ENCODE results near the gene MYO18B.
A peak's percentile ranks its signal among the peaks of the same experiment; 100 is the strongest.
"Not testable (repeated sequence)": the region's sequence is repeated elsewhere in the genome, so short reads cannot be mapped to it uniquely, and the experiment has no call there.

The MYO18B gene

DNA sequence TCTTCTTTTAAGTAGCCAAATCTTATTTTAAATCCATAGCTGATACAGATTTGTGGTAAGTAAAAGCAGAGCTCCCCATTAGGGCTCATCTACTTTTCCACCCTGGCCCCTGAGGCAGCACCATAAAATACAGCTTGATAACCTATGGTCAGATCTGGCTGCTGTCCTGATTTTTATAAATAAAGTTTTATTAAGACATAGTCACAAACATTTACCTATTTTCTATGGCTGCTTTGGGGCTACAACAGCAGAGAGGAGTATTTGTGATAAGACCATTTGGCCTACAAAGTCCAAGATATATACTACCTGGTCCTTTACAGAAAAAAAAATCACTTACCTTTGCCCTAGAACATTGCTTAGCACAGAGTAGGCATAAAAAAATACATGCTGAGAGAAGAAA lies 227.3 kb downstream of the MYO18B start:
- no peaks in the 10 kb centered on the region for H3K27me3 ChIP-seq (ENCODE audit: control insufficient read depth, insufficient read depth, low read length)
- H3K36me3 ChIP-seq (ENCODE audit: control insufficient read depth, low read depth, low read length), result no peaks in the 10 kb centered on the region
- no peak overlapping the region for H3K27ac ChIP-seq (ENCODE audit: low read length)
- no peak overlapping the region for H3K4me3 ChIP-seq (ENCODE audit: low read length)
- peaks cover 20% of the 10 kb centered on the region for H3K4me1 ChIP-seq (ENCODE audit: control insufficient read depth, low read depth, low read length)
- no peak overlapping the region for H3K9ac ChIP-seq (ENCODE audit: low read length)
- no peaks in the 10 kb centered on the region for H3K9me3 ChIP-seq (ENCODE audit: control insufficient read depth, low read depth, low read length)

DNA sequence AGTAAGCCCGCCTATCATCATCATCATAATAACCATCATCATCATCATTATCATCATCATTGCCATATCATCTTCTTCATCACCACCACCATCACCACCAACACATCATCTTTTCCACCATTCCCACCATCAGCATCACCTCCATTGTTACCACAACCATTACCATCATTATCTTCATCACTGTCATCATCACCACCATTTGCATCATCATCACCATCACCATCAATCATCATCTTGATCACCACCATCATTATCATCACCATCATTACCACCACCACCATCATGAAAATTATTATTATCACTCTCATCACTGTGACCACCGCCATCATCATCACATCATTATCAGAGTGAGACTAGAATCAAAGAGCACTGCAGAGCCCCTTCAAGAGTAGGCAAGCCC lies 227.9 kb downstream of the MYO18B start:
- no peak overlapping the region for H3K27ac ChIP-seq (ENCODE audit: low read length)
- no peaks in the 10 kb centered on the region for H3K36me3 ChIP-seq (ENCODE audit: control insufficient read depth, low read depth, low read length)
- H3K9me3 ChIP-seq (ENCODE audit: control insufficient read depth, low read depth, low read length), result no peaks in the 10 kb centered on the region
- no peak overlapping the region for H3K4me3 ChIP-seq (ENCODE audit: low read length)
- peaks cover 20% of the 10 kb centered on the region for H3K4me1 ChIP-seq (ENCODE audit: control insufficient read depth, low read depth, low read length)
- no peaks in the 10 kb centered on the region for H3K27me3 ChIP-seq (ENCODE audit: control insufficient read depth, insufficient read depth, low read length)
- no peak overlapping the region for H3K9ac ChIP-seq (ENCODE audit: low read length)

DNA sequence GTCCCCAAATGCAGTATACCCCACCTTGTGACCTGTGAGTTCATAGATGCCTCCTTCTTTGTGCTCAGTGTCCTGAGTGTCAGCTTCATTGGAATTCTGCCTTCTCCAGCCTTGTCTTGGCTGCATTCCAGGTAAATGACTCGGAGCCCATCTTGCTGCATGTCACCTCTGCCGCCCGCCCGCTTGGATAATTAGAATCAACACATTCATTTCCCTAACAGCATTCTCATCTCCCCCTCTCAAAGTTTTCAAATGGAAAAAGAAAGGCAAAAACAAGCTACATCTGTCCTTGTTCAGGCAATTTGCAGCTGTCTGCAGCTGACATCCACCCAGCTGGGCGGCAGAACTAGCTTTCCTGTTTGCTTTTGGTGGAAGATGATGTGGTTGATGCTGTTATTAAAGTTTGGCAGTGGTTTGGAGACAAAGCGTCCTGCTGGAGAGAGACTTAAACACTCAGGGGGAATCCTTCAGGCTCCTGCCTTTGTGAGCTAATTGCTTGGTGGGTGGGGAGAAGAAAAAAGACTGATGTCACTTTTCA lies 228.5 kb downstream of the MYO18B start:
- H3K9ac ChIP-seq (ENCODE audit: low read length), result peak overlapping the region; percentile 2
- no peaks in the 10 kb centered on the region for H3K27me3 ChIP-seq (ENCODE audit: control insufficient read depth, insufficient read depth, low read length)
- H3K9me3 ChIP-seq (ENCODE audit: control insufficient read depth, low read depth, low read length), result no peaks in the 10 kb centered on the region
- peak overlapping the region; percentile 1 for H3K27ac ChIP-seq (ENCODE audit: low read length)
- peak overlapping the region; percentile 2 for H3K4me3 ChIP-seq (ENCODE audit: low read length)
- no peaks in the 10 kb centered on the region for H3K36me3 ChIP-seq (ENCODE audit: control insufficient read depth, low read depth, low read length)
- peaks cover 20% of the 10 kb centered on the region for H3K4me1 ChIP-seq (ENCODE audit: control insufficient read depth, low read depth, low read length)

DNA sequence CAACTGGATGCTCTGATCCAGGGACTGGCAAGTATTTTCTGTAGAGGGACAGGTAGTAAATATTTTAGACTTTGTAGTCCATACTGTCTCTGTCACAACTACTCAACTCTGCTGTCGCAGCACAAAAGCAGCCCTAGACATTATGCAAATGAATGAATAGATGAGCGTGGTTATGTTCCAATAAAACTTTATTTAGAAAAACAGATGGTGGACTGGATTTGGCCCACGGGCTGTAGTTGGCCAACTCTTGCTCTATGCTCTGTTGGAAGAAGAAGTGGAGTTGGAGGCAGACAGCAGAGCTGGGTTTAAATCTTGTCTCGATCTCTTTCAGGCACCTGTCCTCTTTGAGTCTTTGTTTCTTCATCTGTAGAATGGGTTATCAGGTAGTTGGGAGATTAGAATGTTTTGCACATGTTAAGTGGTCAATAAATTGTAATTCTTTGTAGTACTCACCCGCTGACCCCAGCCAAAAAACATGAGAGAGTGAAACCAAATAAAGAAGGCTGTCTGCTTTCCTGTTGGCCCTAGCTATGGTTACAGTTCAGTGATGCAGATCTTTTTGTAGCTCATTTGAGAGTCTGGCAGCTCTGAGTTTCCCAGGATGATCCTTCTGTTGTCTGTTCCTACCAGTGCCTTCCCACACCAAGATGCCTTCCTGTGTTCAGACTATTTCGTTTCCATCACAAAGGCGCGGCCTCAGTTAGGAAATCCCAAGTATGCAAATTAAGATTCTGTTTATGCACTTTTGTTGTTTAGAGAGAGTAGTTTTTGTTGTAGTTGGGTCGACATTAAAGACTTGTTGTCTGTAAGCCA lies 229.2 kb downstream of the MYO18B start:
- no peaks in the 10 kb centered on the region for H3K27me3 ChIP-seq (ENCODE audit: control insufficient read depth, insufficient read depth, low read length)
- no peaks in the 10 kb centered on the region for H3K36me3 ChIP-seq (ENCODE audit: control insufficient read depth, low read depth, low read length)
- peak overlapping the region; percentile 4 for H3K4me3 ChIP-seq (ENCODE audit: low read length)
- peaks cover 20% of the 10 kb centered on the region for H3K4me1 ChIP-seq (ENCODE audit: control insufficient read depth, low read depth, low read length)
- no peaks in the 10 kb centered on the region for H3K9me3 ChIP-seq (ENCODE audit: control insufficient read depth, low read depth, low read length)
- H3K27ac ChIP-seq (ENCODE audit: low read length), result peak overlapping the region; percentile 11
- H3K9ac ChIP-seq (ENCODE audit: low read length), result peak overlapping the region; percentile 6

DNA sequence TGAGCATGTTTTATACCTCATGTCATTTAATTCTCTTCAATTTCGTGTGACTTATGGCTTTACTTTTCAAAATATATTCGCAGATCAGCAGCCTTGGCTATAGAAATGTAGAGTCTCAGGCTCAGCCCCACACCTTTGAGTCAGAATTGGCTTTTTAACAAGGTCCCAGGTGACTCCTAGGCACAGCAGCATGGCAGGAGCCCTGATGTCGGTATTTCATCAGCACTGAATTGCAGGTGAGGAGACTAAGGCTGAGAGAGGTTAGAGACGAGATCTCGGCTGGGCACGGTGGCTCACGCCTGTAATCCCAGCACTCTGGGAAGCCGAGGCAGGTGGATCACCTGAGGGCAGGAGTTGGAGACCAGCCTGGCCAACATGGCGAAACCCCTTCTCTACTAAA lies 230.4 kb downstream of the MYO18B start:
- H3K4me3 ChIP-seq (ENCODE audit: low read length), result no peak overlapping the region
- no peaks in the 10 kb centered on the region for H3K9me3 ChIP-seq (ENCODE audit: control insufficient read depth, low read depth, low read length)
- H3K4me1 ChIP-seq (ENCODE audit: control insufficient read depth, low read depth, low read length), result peaks cover 20% of the 10 kb centered on the region
- no peak overlapping the region for H3K9ac ChIP-seq (ENCODE audit: low read length)
- no peaks in the 10 kb centered on the region for H3K27me3 ChIP-seq (ENCODE audit: control insufficient read depth, insufficient read depth, low read length)
- H3K36me3 ChIP-seq (ENCODE audit: control insufficient read depth, low read depth, low read length), result no peaks in the 10 kb centered on the region
- H3K27ac ChIP-seq (ENCODE audit: low read length), result no peak overlapping the region

DNA sequence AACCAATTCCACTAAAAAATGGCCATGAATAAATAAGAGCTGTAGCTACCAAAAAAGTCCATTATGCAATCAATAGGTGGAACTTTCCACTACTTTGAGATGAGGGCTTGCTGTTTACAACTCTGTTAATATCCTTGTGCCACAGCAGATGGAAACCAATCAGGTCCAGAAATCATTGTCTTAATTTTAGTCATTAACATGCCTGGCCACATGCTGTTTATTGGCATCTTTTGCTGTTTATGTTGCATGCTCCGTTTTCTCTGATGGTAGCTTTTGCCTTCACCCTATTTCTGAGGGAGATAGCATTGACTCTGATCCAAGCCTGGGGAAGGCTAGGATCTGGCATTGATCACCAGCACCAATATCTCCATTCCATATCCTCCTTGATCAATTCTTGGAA lies 234.4 kb downstream of the MYO18B start:
- H3K4me3 ChIP-seq (ENCODE audit: low read length), result no peak overlapping the region
- no peak overlapping the region for H3K9ac ChIP-seq (ENCODE audit: low read length)
- no peak overlapping the region for H3K27ac ChIP-seq (ENCODE audit: low read length)
- H3K36me3 ChIP-seq (ENCODE audit: control insufficient read depth, low read depth, low read length), result no peaks in the 10 kb centered on the region
- H3K4me1 ChIP-seq (ENCODE audit: control insufficient read depth, low read depth, low read length), result peaks cover 4% of the 10 kb centered on the region
- no peaks in the 10 kb centered on the region for H3K9me3 ChIP-seq (ENCODE audit: control insufficient read depth, low read depth, low read length)
- no peaks in the 10 kb centered on the region for H3K27me3 ChIP-seq (ENCODE audit: control insufficient read depth, insufficient read depth, low read length)

DNA sequence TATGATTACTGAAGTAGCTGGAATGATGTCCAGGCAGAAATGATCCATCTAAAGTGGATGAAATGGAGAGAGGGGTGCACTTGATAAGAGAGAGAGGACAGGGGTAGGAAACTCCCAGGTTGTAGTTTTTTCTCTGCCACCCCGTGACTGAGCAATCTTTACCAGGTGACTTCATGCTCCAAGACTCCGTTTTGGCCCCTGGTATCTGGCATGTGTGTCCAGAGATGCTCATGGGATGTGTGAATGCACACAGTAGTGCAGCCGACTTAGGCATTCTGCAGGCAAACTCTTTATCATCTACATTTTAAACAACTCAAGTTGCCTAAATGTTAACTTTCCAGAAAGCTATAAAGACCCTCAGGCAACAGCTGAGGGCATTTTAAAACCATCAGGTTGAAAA lies 238.0 kb downstream of the MYO18B start:
- Histone ChIP-seq H3K36me3 (ENCODE audit: control insufficient read depth, low read depth, low read length) (no peaks in the 10 kb centered on the region), H3K27ac (ENCODE audit: low read length) (no peak overlapping the region)

DNA sequence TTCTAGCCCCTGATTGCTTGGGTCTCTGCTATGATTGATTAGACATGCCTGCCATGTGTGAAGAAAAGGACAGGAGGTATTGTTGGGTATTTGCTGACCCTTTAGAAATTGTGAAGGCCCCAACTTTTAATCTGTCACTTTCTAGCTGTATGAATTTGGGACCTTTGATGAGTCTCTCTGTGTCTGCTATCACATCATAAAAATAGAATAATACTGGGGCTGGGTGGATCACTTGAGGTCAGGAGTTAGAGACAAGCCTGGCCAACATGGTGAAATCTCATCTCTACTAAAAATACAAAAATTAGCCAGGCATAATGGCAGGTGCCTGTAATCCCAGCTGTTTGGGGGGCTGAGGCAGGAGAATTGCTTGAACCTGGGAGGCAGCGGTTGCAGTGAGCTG lies 242.9 kb downstream of the MYO18B start:
- not testable (repeated sequence) for H3K36me3 ChIP-seq (ENCODE audit: control insufficient read depth, low read depth, low read length); H3K9ac ChIP-seq (ENCODE audit: low read length); H3K27ac ChIP-seq (ENCODE audit: low read length); H3K9me3 ChIP-seq (ENCODE audit: control insufficient read depth, low read depth, low read length); H3K4me1 ChIP-seq (ENCODE audit: control insufficient read depth, low read depth, low read length); H3K27me3 ChIP-seq (ENCODE audit: control insufficient read depth, insufficient read depth, low read length); H3K4me3 ChIP-seq (ENCODE audit: low read length)

More for the DNA sequence above, 238.0 kb downstream of the MYO18B start:
- Histone ChIP-seq H3K4me1 (ENCODE audit: control insufficient read depth, low read depth, low read length) (no peaks in the 10 kb centered on the region), H3K27me3 (ENCODE audit: control insufficient read depth, insufficient read depth, low read length) (no peaks in the 10 kb centered on the region), H3K9me3 (ENCODE audit: control insufficient read depth, low read depth, low read length) (no peaks in the 10 kb centered on the region), H3K9ac (ENCODE audit: low read length) (no peak overlapping the region), H3K4me3 (ENCODE audit: low read length) (no peak overlapping the region)

DNA sequence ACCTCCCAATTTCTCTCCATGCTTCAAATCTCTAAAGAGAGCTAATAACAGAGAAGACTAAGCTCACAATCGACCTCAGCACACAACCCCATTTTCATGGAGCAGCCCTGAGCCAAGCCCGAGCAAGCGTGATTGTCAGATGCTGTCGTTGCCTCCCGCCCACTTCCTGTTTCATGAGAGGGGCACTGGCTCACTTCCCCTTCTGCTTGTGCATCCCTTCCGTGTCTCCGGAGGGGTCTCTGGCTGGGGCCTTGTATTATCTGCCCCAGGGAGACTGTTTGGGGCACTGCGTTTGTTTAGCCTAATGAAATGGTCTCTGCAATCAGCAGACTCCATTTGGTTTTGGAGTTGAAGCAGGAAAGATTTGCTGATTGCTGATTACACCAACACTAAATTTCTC lies 246.0 kb downstream of the MYO18B start:
- H3K27me3 ChIP-seq (ENCODE audit: control insufficient read depth, insufficient read depth, low read length), result no peaks in the 10 kb centered on the region
- no peaks in the 10 kb centered on the region for H3K36me3 ChIP-seq (ENCODE audit: control insufficient read depth, low read depth, low read length)
- no peaks in the 10 kb centered on the region for H3K9me3 ChIP-seq (ENCODE audit: control insufficient read depth, low read depth, low read length)
- H3K27ac ChIP-seq (ENCODE audit: low read length), result no peak overlapping the region
- H3K4me1 ChIP-seq (ENCODE audit: control insufficient read depth, low read depth, low read length), result no peaks in the 10 kb centered on the region
- H3K9ac ChIP-seq (ENCODE audit: low read length), result no peak overlapping the region
- H3K4me3 ChIP-seq (ENCODE audit: low read length), result no peak overlapping the region

DNA sequence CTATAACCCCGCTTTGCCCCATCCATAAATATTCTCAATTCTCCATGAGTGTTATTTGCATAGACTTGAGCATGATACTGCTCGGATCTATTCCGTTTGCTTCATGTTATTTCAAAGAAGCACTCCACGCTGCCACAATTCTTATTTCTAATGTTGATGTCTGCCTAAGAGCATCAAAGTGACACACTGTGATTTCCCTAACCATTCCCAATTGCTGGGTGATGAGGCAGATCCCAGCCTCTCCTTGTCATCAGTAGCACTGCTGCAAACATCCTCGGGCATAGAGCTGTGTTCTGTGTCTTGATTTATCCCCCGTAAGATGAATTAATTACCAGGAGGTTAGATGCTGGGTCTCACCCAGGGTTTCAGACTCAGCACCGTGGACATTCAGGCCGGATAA lies 249.0 kb downstream of the MYO18B start:
- no peaks in the 10 kb centered on the region for H3K9me3 ChIP-seq (ENCODE audit: control insufficient read depth, low read depth, low read length)
- no peaks in the 10 kb centered on the region for H3K36me3 ChIP-seq (ENCODE audit: control insufficient read depth, low read depth, low read length)
- no peak overlapping the region for H3K4me3 ChIP-seq (ENCODE audit: low read length)
- H3K27me3 ChIP-seq (ENCODE audit: control insufficient read depth, insufficient read depth, low read length), result no peaks in the 10 kb centered on the region
- peaks cover 3% of the 10 kb centered on the region for H3K4me1 ChIP-seq (ENCODE audit: control insufficient read depth, low read depth, low read length)
- no peak overlapping the region for H3K27ac ChIP-seq (ENCODE audit: low read length)
- no peak overlapping the region for H3K9ac ChIP-seq (ENCODE audit: low read length)

DNA sequence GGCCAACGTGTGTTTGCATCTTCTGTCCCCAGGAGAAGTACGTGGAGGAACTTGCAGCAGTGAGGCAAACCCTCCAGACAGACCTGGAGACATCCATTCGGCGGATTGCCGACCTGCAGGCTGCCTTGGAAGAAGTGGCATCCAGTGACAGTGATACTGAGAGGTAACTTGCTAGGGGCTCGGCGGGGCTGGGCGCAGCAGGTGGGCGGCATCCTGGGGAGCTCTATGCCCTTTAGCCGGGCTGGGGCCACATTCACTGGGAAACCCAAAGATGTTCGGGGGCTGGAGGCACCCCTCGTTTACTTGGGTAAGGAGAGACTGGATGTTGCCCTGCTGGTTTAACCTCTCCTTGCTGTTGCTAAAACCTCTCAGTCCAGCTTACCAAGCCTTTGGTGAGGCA lies 250.3 kb downstream of the MYO18B start:
- Histone ChIP-seq H3K27ac (ENCODE audit: low read length) (no peak overlapping the region), H3K27me3 (ENCODE audit: control insufficient read depth, insufficient read depth, low read length) (no peaks in the 10 kb centered on the region), H3K4me3 (ENCODE audit: low read length) (no peak overlapping the region), H3K9me3 (ENCODE audit: control insufficient read depth, low read depth, low read length) (no peaks in the 10 kb centered on the region), H3K4me1 (ENCODE audit: control insufficient read depth, low read depth, low read length) (peaks cover 3% of the 10 kb centered on the region), H3K9ac (ENCODE audit: low read length) (no peak overlapping the region), H3K36me3 (ENCODE audit: control insufficient read depth, low read depth, low read length) (no peaks in the 10 kb centered on the region)

DNA sequence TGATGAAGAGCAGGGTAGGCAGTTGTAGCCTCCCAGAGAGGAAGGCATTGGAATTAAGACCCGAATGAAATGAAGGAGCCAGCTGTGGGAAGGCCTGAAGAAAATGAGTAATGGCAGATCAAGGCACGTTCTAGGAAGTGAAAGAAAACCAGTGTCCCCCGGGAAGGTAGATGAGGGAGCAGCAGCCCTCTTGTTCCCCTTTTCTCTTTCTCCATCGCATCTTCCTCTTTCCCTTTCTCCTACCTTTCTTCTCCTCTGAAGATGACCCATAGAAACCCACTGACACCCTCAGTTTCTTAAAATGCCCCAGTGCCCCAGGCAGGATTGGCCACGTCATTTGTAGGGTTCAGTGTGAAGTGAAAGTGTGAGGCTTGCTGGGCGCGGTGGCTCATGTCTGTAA lies 254.7 kb downstream of the MYO18B start:
- H3K36me3 ChIP-seq (ENCODE audit: control insufficient read depth, low read depth, low read length), result no peaks in the 10 kb centered on the region
- no peak overlapping the region for H3K27ac ChIP-seq (ENCODE audit: low read length)
- no peaks in the 10 kb centered on the region for H3K9me3 ChIP-seq (ENCODE audit: control insufficient read depth, low read depth, low read length)
- H3K4me3 ChIP-seq (ENCODE audit: low read length), result no peak overlapping the region
- H3K27me3 ChIP-seq (ENCODE audit: control insufficient read depth, insufficient read depth, low read length), result no peaks in the 10 kb centered on the region
- no peak overlapping the region for H3K9ac ChIP-seq (ENCODE audit: low read length)
- H3K4me1 ChIP-seq (ENCODE audit: control insufficient read depth, low read depth, low read length), result peaks cover 3% of the 10 kb centered on the region
